ENCODE data around the gene BST2. TPM values are rescaled to one million over a fixed set of nuclear protein-coding genes. Genes with fewer than 3 reads are reported as not detected.

BST2 gene
- polyA plus RNA-seq, 1 donor (not counting 4 experiments of a cell fraction or from before 2014, with no cell fraction given): 4.4 TPM

DNA sequence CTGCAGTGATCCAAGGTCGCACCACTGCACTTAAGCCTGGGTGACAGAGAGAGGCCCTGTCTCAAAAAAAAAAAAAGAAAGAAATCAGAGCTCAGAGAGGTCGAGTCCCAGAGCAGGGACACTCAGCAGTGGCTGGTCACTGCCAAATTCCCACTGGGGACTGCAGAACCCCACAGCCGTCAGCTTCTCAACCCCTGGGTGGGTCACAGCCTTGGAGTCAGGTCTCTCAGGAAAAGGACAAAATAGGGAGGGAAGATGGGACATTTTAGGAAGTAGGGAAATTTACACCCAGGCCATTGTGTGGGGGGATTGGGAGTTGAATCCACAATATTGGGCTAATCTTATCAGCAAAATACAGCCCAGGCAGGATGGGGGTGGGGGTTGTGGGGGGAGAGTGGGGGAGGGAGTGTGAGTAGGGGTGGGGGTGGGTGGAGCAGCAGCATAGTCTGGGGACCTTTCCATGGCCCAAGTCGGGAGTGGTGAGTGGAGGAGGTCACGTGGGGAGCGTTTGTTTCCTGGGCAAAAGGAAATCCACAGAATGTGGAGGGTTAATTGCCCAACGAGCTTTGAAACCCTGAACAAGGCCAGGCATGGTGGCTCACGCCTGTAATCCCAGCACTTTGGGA lies 6.4 kb downstream of the BST2 start:
- no peak for FAIRE-seq
- no peak overlapping the region for H3K4me2 ChIP-seq (ENCODE audit: control insufficient read depth, extremely low read depth, insufficient read depth, low read depth, low read length)
- H2AFZ ChIP-seq (ENCODE audit: control insufficient read depth, low read length): no peak overlapping the region

DNA sequence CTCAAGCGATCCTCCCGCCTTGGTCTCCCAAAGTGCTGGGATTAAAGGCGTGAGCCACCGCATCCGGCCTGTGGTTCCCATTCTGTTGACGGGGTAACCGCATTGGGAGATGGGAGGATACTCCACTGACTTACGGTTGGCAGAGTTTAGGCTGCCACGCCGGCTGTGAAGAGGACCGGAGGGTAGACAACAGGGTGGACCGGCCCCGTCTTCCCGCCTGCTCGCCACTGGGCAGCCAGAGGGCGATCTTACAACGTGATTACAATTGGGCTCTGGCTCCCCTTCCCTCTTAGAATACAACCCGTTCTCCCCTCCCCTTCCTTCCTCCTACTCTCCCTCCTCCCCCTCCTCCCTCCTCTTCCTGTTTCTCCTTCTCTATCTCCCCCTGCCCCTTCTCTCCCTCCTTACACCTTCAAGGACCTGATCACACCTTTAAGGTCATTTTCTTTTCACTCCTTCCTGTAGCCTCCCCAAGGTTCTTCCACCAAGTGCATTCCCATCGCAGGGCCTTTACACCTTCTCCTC lies 10.5 kb downstream of the BST2 start:
- no peaks in the 10 kb centered on the region for H4K20me1 ChIP-seq (ENCODE audit: control insufficient read depth, extremely low read depth, insufficient read depth, low read length)
- FAIRE-seq (no peak), DNase-seq (ENCODE audit: low read depth, low spot score) (peak; percentile 46)
- no peaks in the 10 kb centered on the region for H3K36me3 ChIP-seq (ENCODE audit: control insufficient read depth in 2 of 2, extremely low read depth in 1 of 2, insufficient read depth in 2 of 2, low read length in 2 of 2)
- no peak overlapping the region for H3K4me3 ChIP-seq (ENCODE audit: control insufficient read depth in 2 of 3, extremely low read depth in 1 of 3, insufficient read depth in 2 of 3, low read depth in 1 of 3, low read length in 3 of 3)
- H3K27me3 ChIP-seq (ENCODE audit: control insufficient read depth, extremely low read depth, insufficient read depth, low read length): peaks cover 9% of the 10 kb centered on the region
- H3K9ac ChIP-seq (ENCODE audit: control insufficient read depth, extremely low read depth, insufficient read depth, low read length): no peak overlapping the region
- H3K79me2 ChIP-seq (ENCODE audit: control insufficient read depth, insufficient read depth, low read length): no peaks in the 10 kb centered on the region
- dilution Hi-C loops (cut with MboI; ENCODE audit: extremely low pct_ligation_motif_present, low sequenced_read_pairs): no loop called here
- TF ChIP-seq, protein P1, sequence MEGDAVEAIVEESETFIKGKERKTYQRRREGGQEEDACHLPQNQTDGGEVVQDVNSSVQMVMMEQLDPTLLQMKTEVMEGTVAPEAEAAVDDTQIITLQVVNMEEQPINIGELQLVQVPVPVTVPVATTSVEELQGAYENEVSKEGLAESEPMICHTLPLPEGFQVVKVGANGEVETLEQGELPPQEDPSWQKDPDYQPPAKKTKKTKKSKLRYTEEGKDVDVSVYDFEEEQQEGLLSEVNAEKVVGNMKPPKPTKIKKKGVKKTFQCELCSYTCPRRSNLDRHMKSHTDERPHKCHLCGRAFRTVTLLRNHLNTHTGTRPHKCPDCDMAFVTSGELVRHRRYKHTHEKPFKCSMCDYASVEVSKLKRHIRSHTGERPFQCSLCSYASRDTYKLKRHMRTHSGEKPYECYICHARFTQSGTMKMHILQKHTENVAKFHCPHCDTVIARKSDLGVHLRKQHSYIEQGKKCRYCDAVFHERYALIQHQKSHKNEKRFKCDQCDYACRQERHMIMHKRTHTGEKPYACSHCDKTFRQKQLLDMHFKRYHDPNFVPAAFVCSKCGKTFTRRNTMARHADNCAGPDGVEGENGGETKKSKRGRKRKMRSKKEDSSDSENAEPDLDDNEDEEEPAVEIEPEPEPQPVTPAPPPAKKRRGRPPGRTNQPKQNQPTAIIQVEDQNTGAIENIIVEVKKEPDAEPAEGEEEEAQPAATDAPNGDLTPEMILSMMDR (optimal IDR thresholded peaks at IDR 0.05 in 1 of 3, IDR thresholded peaks at IDR 0.05 in 1 of 3, conservative IDR thresholded peaks at IDR 0.05 in 1 of 3; ENCODE audit: extremely low read depth in 1 of 3, insufficient read depth in 2 of 3, low read length in 3 of 3): peak; percentile 46 to 92 (median 85)
- TF ChIP-seq EZH2 (IDR thresholded peaks at IDR 0.05; ENCODE audit: low read length): no peak
- peaks cover 9% of the 10 kb centered on the region for H3K4me1 ChIP-seq (ENCODE audit: control insufficient read depth, extremely low read depth, insufficient read depth, low read length)
- H3K4me2 ChIP-seq (ENCODE audit: control insufficient read depth, extremely low read depth, insufficient read depth, low read depth, low read length): no peak overlapping the region
- no peak overlapping the region for H2AFZ ChIP-seq (ENCODE audit: control insufficient read depth, low read length)
- H3K9me1 ChIP-seq (ENCODE audit: control insufficient read depth, extremely low read depth, insufficient read depth, low read length): no peaks in the 10 kb centered on the region
- H3K27ac ChIP-seq (ENCODE audit: control insufficient read depth, insufficient read depth, low read length): no peak overlapping the region
- no peaks in the 10 kb centered on the region for H3K9me3 ChIP-seq (ENCODE audit: control insufficient read depth, low read depth, low read length)

More for the DNA sequence above, 6.4 kb downstream of the BST2 start:
- Histone ChIP-seq H3K27ac (ENCODE audit: control insufficient read depth, insufficient read depth, low read length) (no peak overlapping the region), H3K79me2 (ENCODE audit: control insufficient read depth, insufficient read depth, low read length) (no peaks in the 10 kb centered on the region), H3K9me1 (ENCODE audit: control insufficient read depth, extremely low read depth, insufficient read depth, low read length) (no peaks in the 10 kb centered on the region), H4K20me1 (ENCODE audit: control insufficient read depth, extremely low read depth, insufficient read depth, low read length) (no peaks in the 10 kb centered on the region), H3K9me3 (ENCODE audit: control insufficient read depth, low read depth, low read length) (no peaks in the 10 kb centered on the region), H3K4me1 (ENCODE audit: control insufficient read depth, extremely low read depth, insufficient read depth, low read length) (no peaks in the 10 kb centered on the region), H3K36me3 (ENCODE audit: control insufficient read depth in 2 of 2, extremely low read depth in 1 of 2, insufficient read depth in 2 of 2, low read length in 2 of 2) (no peaks in the 10 kb centered on the region), H3K27me3 (ENCODE audit: control insufficient read depth, extremely low read depth, insufficient read depth, low read length) (peaks cover 7% of the 10 kb centered on the region), H3K4me3 (ENCODE audit: control insufficient read depth in 2 of 3, extremely low read depth in 1 of 3, insufficient read depth in 2 of 3, low read depth in 1 of 3, low read length in 3 of 3) (no peak overlapping the region), H3K9ac (ENCODE audit: control insufficient read depth, extremely low read depth, insufficient read depth, low read length) (no peak overlapping the region)
- TF ChIP-seq EZH2 (IDR thresholded peaks at IDR 0.05; ENCODE audit: low read length): no peak
- no peak for DNase-seq (ENCODE audit: low read depth, low spot score)
- dilution Hi-C loops (cut with MboI; ENCODE audit: extremely low pct_ligation_motif_present, low sequenced_read_pairs): no loop called here
